ENCODE results near the gene FCRLB.
"Not testable (repeated sequence)": the region's sequence is repeated elsewhere in the genome, so short reads cannot be mapped to it uniquely, and the experiment has no call there.

Gene FCRLB

GRCh38 chr1:161718559-161719324 is 2.6 kb upstream of the FCRLB start:
- no peak for DNase-seq (ENCODE audit: insufficient read length, low spot score)
- FAIRE-seq, result no peak

- FAIRE-seq, result no peak
- no peak for DNase-seq (ENCODE audit: insufficient read length, low spot score)
Measured at GRCh38 chr1:161719325-161719611, 2.1 kb upstream of the FCRLB start.

- DNase-seq (ENCODE audit: insufficient read length, low spot score), result no peak
- no peak for FAIRE-seq
Measured at GRCh38 chr1:161720422-161720821, 922 bp upstream of the FCRLB start.

GRCh38 chr1:161721738-161722343 is 497 bp downstream of the FCRLB start:
- DNase-seq (ENCODE audit: insufficient read length, low spot score) (peak; percentile 65), FAIRE-seq (no peak)

- no peak for FAIRE-seq
Measured at GRCh38 chr1:161722406-161722805, 1.1 kb downstream of the FCRLB start.

GRCh38 chr1:161723459-161724141 is 2.3 kb downstream of the FCRLB start:
- DNase-seq (ENCODE audit: insufficient read length, low spot score) (no peak), FAIRE-seq (no peak)

More at GRCh38 chr1:161722406-161722805, 1.1 kb downstream of the FCRLB start:
- no peak for DNase-seq (ENCODE audit: insufficient read length, low spot score)

- DNase-seq (ENCODE audit: insufficient read length, low spot score); FAIRE-seq: not testable (repeated sequence)
Measured at GRCh38 chr1:161725258-161725907, 4.0 kb downstream of the FCRLB start.

- FAIRE-seq, result no peak
- no peak for DNase-seq (ENCODE audit: insufficient read length, low spot score)
Measured at GRCh38 chr1:161725908-161726472, 4.6 kb downstream of the FCRLB start.

- FAIRE-seq, result no peak
- DNase-seq (ENCODE audit: insufficient read length, low spot score), result peak; percentile 73
Measured at GRCh38 chr1:161726473-161727255, 5.3 kb downstream of the FCRLB start.

- DNase-seq (ENCODE audit: insufficient read length, low spot score), result no peak
- FAIRE-seq, result no peak
Measured at GRCh38 chr1:161727256-161727924, 6.0 kb downstream of the FCRLB start.

- DNase-seq (ENCODE audit: insufficient read length, low spot score) (no peak), FAIRE-seq (no peak)
Measured at GRCh38 chr1:161728376-161729226, 7.3 kb downstream of the FCRLB start.

GRCh38 chr1:161730050-161730564 is 8.8 kb downstream of the FCRLB start:
- DNase-seq (ENCODE audit: insufficient read length, low spot score) (no peak), FAIRE-seq (no peak)

GRCh38 chr1:161731241-161731640 is 9.9 kb downstream of the FCRLB start:
- FAIRE-seq, result no peak
- DNase-seq (ENCODE audit: insufficient read length, low spot score), result no peak

- DNase-seq (ENCODE audit: insufficient read length, low spot score), result no peak
- no peak for FAIRE-seq
Measured at GRCh38 chr1:161731981-161732718, 10.8 kb downstream of the FCRLB start.

- no peak for DNase-seq (ENCODE audit: insufficient read length, low spot score)
Measured at GRCh38 chr1:161733526-161733925, 12.2 kb downstream of the FCRLB start.

GRCh38 chr1:161735837-161736236 is 14.5 kb downstream of the FCRLB start:
- FAIRE-seq (no peak), DNase-seq (ENCODE audit: insufficient read length, low spot score) (no peak)

More at GRCh38 chr1:161733526-161733925, 12.2 kb downstream of the FCRLB start:
- no peak for FAIRE-seq

GRCh38 chr1:161736335-161736969 is 15.1 kb downstream of the FCRLB start:
- DNase-seq (ENCODE audit: insufficient read length, low spot score) (no peak), FAIRE-seq (no peak)
